ENCODE measurements around the gene COL27A1. TPM values are rescaled to one million over a fixed set of nuclear protein-coding genes. Genes with fewer than 3 reads are reported as not detected.

Gene COL27A1
- total RNA-seq, 1 experiment from 2014 or later: 20.1 TPM

DNA sequence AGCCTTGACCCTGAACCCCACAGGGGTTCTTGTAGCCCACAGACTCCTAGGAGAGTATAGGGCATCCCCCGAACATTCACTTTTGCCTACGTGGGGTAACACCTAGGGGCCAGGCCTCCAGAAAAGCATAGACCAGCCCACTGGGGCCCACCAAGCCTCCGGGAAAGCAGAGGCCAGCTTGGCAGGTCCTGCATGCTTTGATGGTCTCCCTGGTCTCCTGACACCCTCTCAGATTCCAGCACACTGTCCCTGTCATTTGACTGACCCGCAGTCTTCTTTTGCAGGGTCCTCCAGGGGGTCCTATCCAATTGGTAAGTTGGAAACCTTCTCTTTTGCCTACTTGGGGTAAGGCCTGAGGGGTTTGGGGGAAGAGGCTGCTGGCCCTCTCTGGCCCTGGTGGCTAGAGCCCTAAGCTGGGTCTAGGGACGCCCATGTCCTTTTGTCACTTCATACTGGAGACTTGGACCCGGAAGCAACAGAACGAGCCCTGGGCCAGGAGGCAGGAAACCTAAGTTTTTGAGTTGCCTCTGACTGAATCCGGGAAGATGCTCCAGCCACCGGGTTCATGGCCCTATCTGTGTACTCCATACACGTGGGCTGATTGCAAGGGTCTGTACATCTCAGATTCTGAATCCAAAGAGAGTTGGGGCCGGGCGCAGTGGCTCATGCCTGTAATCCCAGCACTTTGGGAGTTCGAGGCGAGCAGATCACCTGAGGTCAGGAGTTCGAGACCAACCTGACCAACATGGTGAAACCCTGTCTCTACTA is 146.6 kb downstream of the COL27A1 start:
- TF ChIP-seq, protein P1, sequence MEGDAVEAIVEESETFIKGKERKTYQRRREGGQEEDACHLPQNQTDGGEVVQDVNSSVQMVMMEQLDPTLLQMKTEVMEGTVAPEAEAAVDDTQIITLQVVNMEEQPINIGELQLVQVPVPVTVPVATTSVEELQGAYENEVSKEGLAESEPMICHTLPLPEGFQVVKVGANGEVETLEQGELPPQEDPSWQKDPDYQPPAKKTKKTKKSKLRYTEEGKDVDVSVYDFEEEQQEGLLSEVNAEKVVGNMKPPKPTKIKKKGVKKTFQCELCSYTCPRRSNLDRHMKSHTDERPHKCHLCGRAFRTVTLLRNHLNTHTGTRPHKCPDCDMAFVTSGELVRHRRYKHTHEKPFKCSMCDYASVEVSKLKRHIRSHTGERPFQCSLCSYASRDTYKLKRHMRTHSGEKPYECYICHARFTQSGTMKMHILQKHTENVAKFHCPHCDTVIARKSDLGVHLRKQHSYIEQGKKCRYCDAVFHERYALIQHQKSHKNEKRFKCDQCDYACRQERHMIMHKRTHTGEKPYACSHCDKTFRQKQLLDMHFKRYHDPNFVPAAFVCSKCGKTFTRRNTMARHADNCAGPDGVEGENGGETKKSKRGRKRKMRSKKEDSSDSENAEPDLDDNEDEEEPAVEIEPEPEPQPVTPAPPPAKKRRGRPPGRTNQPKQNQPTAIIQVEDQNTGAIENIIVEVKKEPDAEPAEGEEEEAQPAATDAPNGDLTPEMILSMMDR (IDR thresholded peaks at IDR 0.05; ENCODE audit: unreplicated experiment): no peak
- H3K36me3 Mint-ChIP-seq (ENCODE audit: insufficient read depth, unreplicated experiment): no peaks in the 10 kb centered on the region
- CTCF ChIA-PET: no interaction called here
- H3K4me3 Mint-ChIP-seq (ENCODE audit: low read depth, unreplicated experiment): no peak overlapping the region
- no peak for DNase-seq
- no peaks in the 10 kb centered on the region for H3K27me3 Mint-ChIP-seq (ENCODE audit: unreplicated experiment)
- BruUV-seq (replicated peaks): no TSS peak
- intact Hi-C loops (cut with micrococcal nuclease; ENCODE audit: unreplicated experiment): no loop called here
- no peaks in the 10 kb centered on the region for H3K9me3 Mint-ChIP-seq (ENCODE audit: low read depth, unreplicated experiment)
- no peak overlapping the region for H3K27ac Mint-ChIP-seq (ENCODE audit: unreplicated experiment)
- H3K4me1 Mint-ChIP-seq (ENCODE audit: low read depth, unreplicated experiment): no peaks in the 10 kb centered on the region

GRCh38 chr9:114302727-114303126 is 147.4 kb downstream of the COL27A1 start:
- TF ChIP-seq, protein P1 (IDR thresholded peaks at IDR 0.05; ENCODE audit: unreplicated experiment): no peak
- Mint-ChIP-seq H3K27me3 (ENCODE audit: unreplicated experiment) (no peaks in the 10 kb centered on the region), H3K36me3 (ENCODE audit: insufficient read depth, unreplicated experiment) (no peaks in the 10 kb centered on the region), H3K9me3 (ENCODE audit: low read depth, unreplicated experiment) (no peaks in the 10 kb centered on the region), H3K27ac (ENCODE audit: unreplicated experiment) (no peak overlapping the region), H3K4me3 (ENCODE audit: low read depth, unreplicated experiment) (no peak overlapping the region), H3K4me1 (ENCODE audit: low read depth, unreplicated experiment) (no peaks in the 10 kb centered on the region)
- no TSS peak for BruUV-seq (replicated peaks)
- DNase-seq: no peak
- intact Hi-C loops (cut with micrococcal nuclease; ENCODE audit: unreplicated experiment): no loop called here
- CTCF ChIA-PET: no interaction called here

DNA sequence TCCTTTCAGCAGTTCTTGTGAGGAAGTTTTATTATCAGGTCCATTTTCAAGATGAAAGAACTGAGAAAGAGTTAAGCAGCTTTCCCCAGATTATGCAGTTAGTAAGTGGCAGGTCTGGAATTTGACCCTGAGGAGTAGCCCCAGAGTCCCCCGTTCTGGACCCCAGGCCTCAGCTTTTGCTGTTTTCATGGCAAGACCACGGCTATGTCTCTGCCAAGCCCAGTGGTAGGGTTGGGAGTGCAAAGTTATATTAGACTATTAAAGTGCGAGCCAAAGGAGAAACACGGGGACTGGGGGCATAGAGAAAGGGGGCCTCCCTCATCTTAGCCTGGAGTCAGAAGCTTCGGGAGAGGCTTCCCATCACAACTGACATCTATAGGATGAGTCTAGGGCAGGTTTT is 148.2 kb downstream of the COL27A1 start:
- CTCF ChIA-PET: no interaction called here
- no peaks in the 10 kb centered on the region for H3K9me3 Mint-ChIP-seq (ENCODE audit: low read depth, unreplicated experiment)
- TF ChIP-seq, protein P1 (IDR thresholded peaks at IDR 0.05; ENCODE audit: unreplicated experiment): no peak
- H3K27me3 Mint-ChIP-seq (ENCODE audit: unreplicated experiment): no peaks in the 10 kb centered on the region
- no peak for DNase-seq
- intact Hi-C loops (cut with micrococcal nuclease; ENCODE audit: unreplicated experiment): no loop called here
- no peaks in the 10 kb centered on the region for H3K4me1 Mint-ChIP-seq (ENCODE audit: low read depth, unreplicated experiment)
- H3K36me3 Mint-ChIP-seq (ENCODE audit: insufficient read depth, unreplicated experiment): no peaks in the 10 kb centered on the region
- BruUV-seq (replicated peaks): no TSS peak
- no peak overlapping the region for H3K4me3 Mint-ChIP-seq (ENCODE audit: low read depth, unreplicated experiment)
- H3K27ac Mint-ChIP-seq (ENCODE audit: unreplicated experiment): no peak overlapping the region

DNA sequence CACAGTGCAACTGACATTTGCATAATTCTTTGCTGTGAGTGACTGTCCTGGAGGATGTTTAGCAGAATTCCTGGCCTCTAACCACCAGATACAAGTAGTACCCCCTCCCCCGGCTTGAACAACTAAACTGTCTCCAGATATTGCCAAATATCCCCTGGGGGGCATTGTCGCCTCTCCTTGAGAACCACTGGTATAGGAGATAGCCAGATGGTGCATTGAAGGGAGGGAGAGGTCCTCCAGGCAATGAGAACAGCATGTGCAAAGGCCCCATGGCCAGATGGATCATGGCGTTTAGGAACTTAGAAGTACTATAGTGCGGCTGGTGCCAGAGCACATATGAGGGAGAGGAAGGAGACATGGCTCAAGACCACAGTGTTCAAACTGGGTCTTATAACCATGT is 148.6 kb downstream of the COL27A1 start:
- H3K36me3 Mint-ChIP-seq (ENCODE audit: insufficient read depth, unreplicated experiment): no peaks in the 10 kb centered on the region
- no peak overlapping the region for H3K27ac Mint-ChIP-seq (ENCODE audit: unreplicated experiment)
- TF ChIP-seq, protein P1 (IDR thresholded peaks at IDR 0.05; ENCODE audit: unreplicated experiment): no peak
- H3K9me3 Mint-ChIP-seq (ENCODE audit: low read depth, unreplicated experiment): no peaks in the 10 kb centered on the region
- intact Hi-C loops (cut with micrococcal nuclease; ENCODE audit: unreplicated experiment): no loop called here
- CTCF ChIA-PET: no interaction called here
- H3K4me3 Mint-ChIP-seq (ENCODE audit: low read depth, unreplicated experiment): no peak overlapping the region
- H3K4me1 Mint-ChIP-seq (ENCODE audit: low read depth, unreplicated experiment): no peaks in the 10 kb centered on the region
- H3K27me3 Mint-ChIP-seq (ENCODE audit: unreplicated experiment): no peaks in the 10 kb centered on the region
- BruUV-seq (replicated peaks): no TSS peak
- no peak for DNase-seq
